Mesodermal cell (in vitro differentiated cells): Measurements from ENCODE around the gene CREB3L2.

Source experiments
- H3K27ac ChIP-seq: 2 replicates; pipeline ENCODE4 v1.7.0; 2013; ENCODE audit warnings: mild to moderate bottlenecking, low read depth, low read length, moderate library complexity; ENCODE audit not compliant: severe bottlenecking
- H3K36me3 ChIP-seq: 2 replicates; pipeline ENCODE4 v1.7.1; 2013; ENCODE audit warnings: mild to moderate bottlenecking, low read length, moderate library complexity; ENCODE audit not compliant: control insufficient read depth, insufficient read depth
- H3K4me1 ChIP-seq: one replicate; pipeline ENCODE4 v1.7.1; 2013; ENCODE audit warnings: mild to moderate bottlenecking, low read length; ENCODE audit not compliant: insufficient read depth, control insufficient read depth, poor library complexity, severe bottlenecking
- H3K4me3 ChIP-seq: 2 replicates; pipeline ENCODE4 v1.7.0; 2013; ENCODE audit warnings: low read length, control low read depth, mild to moderate bottlenecking; ENCODE audit not compliant: insufficient read depth, poor library complexity, severe bottlenecking; ENCODE audit errors: extremely low read depth
- H3K9me3 ChIP-seq: 2 replicates; pipeline ENCODE4 v1.7.1; 2013; ENCODE audit warnings: mild to moderate bottlenecking, low read length, moderate library complexity; ENCODE audit not compliant: control insufficient read depth
- WGBS, 2 experiments: methylation state at CpG; one replicate each; pipeline ENCODE4 v1.1.5; 2013; ENCODE audit warnings: missing lambda C conversion rate in 2 of 2; ENCODE audit not compliant: insufficient coverage in 2 of 2; 5-methylcytosine and 5-hydroxymethylcytosine counted together

Gene CREB3L2

GRCh38 chr7:137980308-137980707, 21.6 kb downstream of the CREB3L2 start:
- Histone ChIP-seq H3K9me3 (peaks cover 9% of the 10 kb centered on the region), H3K4me3 (no peak overlapping the region), H3K27ac (no peak overlapping the region), H3K36me3 (peaks cover 46% of the 10 kb centered on the region), H3K4me1 (peaks cover 51% of the 10 kb centered on the region)
- 100% methylated on average over 2 of the region's 2 CpGs; no CpG with 5 or more reads in 1 of the 2 experiments for WGBS, 2 experiments

- Histone ChIP-seq H3K9me3 (peaks cover 9% of the 10 kb centered on the region), H3K27ac (peak overlapping the region; percentile 91), H3K4me3 (no peak overlapping the region), H3K36me3 (peaks cover 39% of the 10 kb centered on the region), H3K4me1 (peaks cover 45% of the 10 kb centered on the region)
- 74 to 76% methylated on average over 8 to 9 of the region's 10 CpGs for WGBS, 2 experiments
Measured at GRCh38 chr7:137978464-137979237, 23.2 kb downstream of the CREB3L2 start.

GRCh38 chr7:137977173-137977572, 24.7 kb downstream of the CREB3L2 start:
- H3K4me1 ChIP-seq = peaks cover 45% of the 10 kb centered on the region
- no peaks in the 10 kb centered on the region for H3K9me3 ChIP-seq
- 80 to 96% methylated on average over 1 to 3 of the region's 4 CpGs for WGBS, 2 experiments
- no peak overlapping the region for H3K4me3 ChIP-seq
- no peak overlapping the region for H3K27ac ChIP-seq
- peaks cover 37% of the 10 kb centered on the region for H3K36me3 ChIP-seq

GRCh38 chr7:137976696-137977095, 25.2 kb downstream of the CREB3L2 start:
- H3K4me1 ChIP-seq = peaks cover 44% of the 10 kb centered on the region
- H3K27ac ChIP-seq = no peak overlapping the region
- peaks cover 37% of the 10 kb centered on the region for H3K36me3 ChIP-seq
- no peak overlapping the region for H3K4me3 ChIP-seq
- H3K9me3 ChIP-seq = no peaks in the 10 kb centered on the region
- WGBS, 2 experiments = no CpG with 5 or more reads among the region's 5 CpGs

- Histone ChIP-seq H3K4me3 (no peak overlapping the region), H3K9me3 (no peaks in the 10 kb centered on the region), H3K27ac (no peak overlapping the region), H3K4me1 (peaks cover 39% of the 10 kb centered on the region), H3K36me3 (peaks cover 37% of the 10 kb centered on the region)
- WGBS, 2 experiments = 100% methylated on average over 2 of the region's 3 CpGs
Measured at GRCh38 chr7:137976232-137976631, 25.7 kb downstream of the CREB3L2 start.

GRCh38 chr7:137975768-137976167, 26.1 kb downstream of the CREB3L2 start:
- peaks cover 37% of the 10 kb centered on the region for H3K4me1 ChIP-seq
- H3K4me3 ChIP-seq = no peak overlapping the region

GRCh38 chr7:137975221-137975620, 26.7 kb downstream of the CREB3L2 start:
- Histone ChIP-seq H3K27ac (no peak overlapping the region), H3K4me1 (peaks cover 36% of the 10 kb centered on the region)
- 81 to 86% methylated on average over 3 of the region's 3 CpGs for WGBS, 2 experiments

More at GRCh38 chr7:137975768-137976167, 26.1 kb downstream of the CREB3L2 start:
- Histone ChIP-seq H3K36me3 (peaks cover 36% of the 10 kb centered on the region), H3K27ac (peak overlapping the region; percentile 48), H3K9me3 (no peaks in the 10 kb centered on the region)
- 73 to 82% methylated on average over 1 of the region's 2 CpGs for WGBS, 2 experiments

GRCh38 chr7:137974766-137975165, 27.1 kb downstream of the CREB3L2 start:
- H3K27ac ChIP-seq = no peak overlapping the region
- no peak overlapping the region for H3K4me3 ChIP-seq
- H3K36me3 ChIP-seq = peaks cover 28% of the 10 kb centered on the region
- H3K9me3 ChIP-seq = no peaks in the 10 kb centered on the region
- 91 to 100% methylated on average over 1 of the region's 2 CpGs for WGBS, 2 experiments
- peaks cover 39% of the 10 kb centered on the region for H3K4me1 ChIP-seq

More at GRCh38 chr7:137975221-137975620, 26.7 kb downstream of the CREB3L2 start:
- H3K9me3 ChIP-seq = no peaks in the 10 kb centered on the region
- no peak overlapping the region for H3K4me3 ChIP-seq
- peaks cover 32% of the 10 kb centered on the region for H3K36me3 ChIP-seq

GRCh38 chr7:137970253-137970975, 31.5 kb downstream of the CREB3L2 start:
- Histone ChIP-seq H3K4me3 (no peak overlapping the region), H3K9me3 (peaks cover 5% of the 10 kb centered on the region), H3K4me1 (peaks cover 23% of the 10 kb centered on the region), H3K27ac (no peak overlapping the region), H3K36me3 (peaks cover 27% of the 10 kb centered on the region)
- 81 to 89% methylated on average over 3 to 7 of the region's 8 CpGs for WGBS, 2 experiments

- H3K27ac ChIP-seq = no peak overlapping the region
Measured at GRCh38 chr7:137969828-137970227, 32.1 kb downstream of the CREB3L2 start.

More at GRCh38 chr7:137969828-137970227, 32.1 kb downstream of the CREB3L2 start:
- WGBS, 2 experiments = no CpG with 5 or more reads among the region's 1 CpG
- Histone ChIP-seq H3K4me1 (peaks cover 21% of the 10 kb centered on the region), H3K36me3 (peaks cover 28% of the 10 kb centered on the region), H3K4me3 (no peak overlapping the region), H3K9me3 (peaks cover 5% of the 10 kb centered on the region)
